Neural cell (in vitro differentiated cells): ENCODE results near the gene IPO8. TPM values are rescaled to one million over a fixed set of nuclear protein-coding genes. Genes with fewer than 3 reads are reported as not detected.

ENCODE experiments used
- H2AFZ ChIP-seq: fragments of 200-600, 300-800 bp; sonication (generic), shearing (Covaris generic); 2 replicates; pipeline ENCODE4 v1.6.0; 2014; ENCODE audit warnings: low read depth, mild to moderate bottlenecking, antibody characterized with exemption, low read length, moderate library complexity
- H3F3A ChIP-seq: fragments of 200-600 bp; shearing (Covaris generic); 2 replicates; pipeline ENCODE4 v1.6.1; 2016; ENCODE audit warnings: mild to moderate bottlenecking, moderate library complexity, mixed read lengths, antibody characterized with exemption, low read length; ENCODE audit not compliant: insufficient read depth, poor library complexity, severe bottlenecking
- H3K27ac ChIP-seq: fragments of 200-600, 300-800 bp; sonication (generic), shearing (Covaris generic); 2 replicates; pipeline ENCODE4 v1.5.1; 2014; ENCODE audit warnings: mild to moderate bottlenecking, low read length, moderate library complexity
- H3K27me3 ChIP-seq: fragments of 300-800, 200-600 bp; sonication (generic), shearing (Covaris generic); 2 replicates; pipeline ENCODE4 v1.6.0; 2014; ENCODE audit warnings: mild to moderate bottlenecking, low read depth, low read length, moderate library complexity; ENCODE audit not compliant: insufficient read depth
- H3K36me3 ChIP-seq: fragments of 300-800, 200-600 bp; sonication (generic), shearing (Covaris generic); 2 replicates; pipeline ENCODE4 v1.5.1; 2014; ENCODE audit warnings: mild to moderate bottlenecking, antibody characterized with exemption, low read length, moderate library complexity; ENCODE audit not compliant: insufficient read depth
- H3K4me2 ChIP-seq: fragments of 300-800, 200-600 bp; sonication (generic), shearing (Covaris generic); 2 replicates; pipeline ENCODE4 v1.6.0; 2014; ENCODE audit warnings: mild to moderate bottlenecking, low read length
- H3K4me3 ChIP-seq: fragments of 300-800, 200-600 bp; sonication (generic), shearing (Covaris generic); 2 replicates; pipeline ENCODE4 v1.5.1; 2014; ENCODE audit warnings: mild to moderate bottlenecking, low read length, moderate library complexity
- H3K79me2 ChIP-seq: fragments of 200-600 bp; shearing (Covaris generic); replicated peaks from 2 replicates; pipeline ENCODE4 v1.6.0; 2014; ENCODE audit warnings: mild to moderate bottlenecking, low read length, moderate library complexity; ENCODE audit not compliant: insufficient read depth
- H3K9ac ChIP-seq: fragments of 300-800, 200-600 bp; sonication (generic), shearing (Covaris generic); 2 replicates; pipeline ENCODE4 v1.6.1; 2016; ENCODE audit warnings: mild to moderate bottlenecking, low read length, mixed read lengths
- H3K9me2 ChIP-seq: fragments of 200-600 bp; shearing (Covaris generic); 2 replicates; pipeline ENCODE4 v1.6.1; 2016; ENCODE audit warnings: mild to moderate bottlenecking, low read length, mixed read lengths; ENCODE audit not compliant: insufficient read depth
- H3K9me3 ChIP-seq: fragments of 200-600, 300-800 bp; sonication (generic), shearing (Covaris generic); 2 replicates; pipeline ENCODE4 v1.6.1; 2016; ENCODE audit warnings: mild to moderate bottlenecking, mixed run types, low read length, moderate library complexity, mixed read lengths
- H4K20me1 ChIP-seq: fragments of 200-600 bp; shearing (Covaris generic); 2 replicates; pipeline ENCODE4 v1.6.1; 2016; ENCODE audit warnings: mild to moderate bottlenecking, mixed run types; ENCODE audit not compliant: insufficient read depth
- CTCF ChIP-seq: fragments of 450-650 bp; IDR thresholded peaks from 2 replicates; pipeline ENCODE4 v1.5.1; 2014; ENCODE audit warnings: antibody characterized with exemption, mild to moderate bottlenecking, moderate library complexity; ENCODE audit not compliant: poor library complexity, severe bottlenecking
- EP300 ChIP-seq: fragments of 450-650 bp; conservative IDR thresholded peaks from 2 replicates; pipeline ENCODE4 v1.6.1; 2014; ENCODE audit warnings: antibody characterized with exemption, mild to moderate bottlenecking, moderate library complexity; ENCODE audit not compliant: poor library complexity, severe bottlenecking
- EZH2 ChIP-seq: fragments of 200-600, 300-800 bp; shearing (Covaris generic), sonication (generic); IDR thresholded peaks from 2 replicates; pipeline ENCODE4 v1.6.1; 2014; ENCODE audit warnings: antibody characterized with exemption, low read length, borderline replicate concordance, mild to moderate bottlenecking; ENCODE audit not compliant: insufficient read depth, poor library complexity, severe bottlenecking
- MXI1 ChIP-seq: fragments of 450-650 bp; conservative IDR thresholded peaks from 2 replicates; pipeline ENCODE4 v1.6.1; 2014; ENCODE audit warnings: antibody characterized with exemption, mild to moderate bottlenecking; ENCODE audit not compliant: poor library complexity, severe bottlenecking
- POLR2AphosphoS5 ChIP-seq: IDR thresholded peaks from 2 replicates; pipeline ENCODE4 v1.6.1; 2012
- RAD21 ChIP-seq: fragments of 450-650 bp; conservative IDR thresholded peaks from 2 replicates; pipeline ENCODE4 v1.6.1; 2014; ENCODE audit warnings: antibody characterized with exemption, mild to moderate bottlenecking, moderate library complexity
- REST ChIP-seq: IDR thresholded peaks from 2 replicates; pipeline ENCODE4 v1.6.1; 2012; ENCODE audit warnings: borderline replicate concordance
- SMC3 ChIP-seq: fragments of 450-650 bp; conservative IDR thresholded peaks from 2 replicates; pipeline ENCODE4 v1.6.1; 2014; ENCODE audit warnings: antibody characterized with exemption, mild to moderate bottlenecking, moderate library complexity; ENCODE audit not compliant: poor library complexity
- TAF1 ChIP-seq: IDR thresholded peaks from 2 replicates; pipeline ENCODE4 v1.6.1; 2012; ENCODE audit warnings: low read depth
- polyA plus RNA-seq: library from polyadenylated mRNA; depleted of rRNA; stranded (reverse); fragments of >200 nt; gene quantifications from 2 replicates; pipeline ENCODE4 v1.2.3, GENCODE V29; 2014

Gene IPO8
- polyA plus RNA-seq, 1 donor from 2014 or later = 18.8 TPM

- H3K4me3 ChIP-seq = no peak overlapping the region
- no peak overlapping the region for H3K9ac ChIP-seq
- H4K20me1 ChIP-seq = no peaks in the 10 kb centered on the region
- no peaks in the 10 kb centered on the region for H3K36me3 ChIP-seq
- TF ChIP-seq CTCF = no peak
- TF ChIP-seq POLR2AphosphoS5 = no peak
- no peak for TF ChIP-seq EP300
- TF ChIP-seq EZH2 = no peak
- no peak for TF ChIP-seq REST
- TF ChIP-seq TAF1 = no peak
- TF ChIP-seq RAD21 = no peak
- H3K4me2 ChIP-seq = no peak overlapping the region
- H3K27ac ChIP-seq = no peak overlapping the region
- H3K79me2 ChIP-seq = no peaks in the 10 kb centered on the region
- H2AFZ ChIP-seq = no peak overlapping the region
- H3F3A ChIP-seq = no peaks in the 10 kb centered on the region
- H3K9me2 ChIP-seq = no peaks in the 10 kb centered on the region
- no peaks in the 10 kb centered on the region for H3K27me3 ChIP-seq
- H3K9me3 ChIP-seq = no peaks in the 10 kb centered on the region
Measured at GRCh38 chr12:30646821-30647220, 48.8 kb downstream of the IPO8 start.

- Histone ChIP-seq H3K79me2 (no peaks in the 10 kb centered on the region), H3K27me3 (no peaks in the 10 kb centered on the region), H3K36me3 (no peaks in the 10 kb centered on the region), H3K4me2 (no peak overlapping the region), H3K9me2 (no peaks in the 10 kb centered on the region), H3F3A (no peaks in the 10 kb centered on the region), H3K9me3 (no peaks in the 10 kb centered on the region), H4K20me1 (no peaks in the 10 kb centered on the region), H2AFZ (no peak overlapping the region), H3K9ac (no peak overlapping the region), H3K27ac (no peak overlapping the region), H3K4me3 (no peak overlapping the region)
- no peak for TF ChIP-seq POLR2AphosphoS5
- no peak for TF ChIP-seq REST
- TF ChIP-seq MXI1 = no peak
- TF ChIP-seq CTCF = no peak
- no peak for TF ChIP-seq SMC3
- no peak for TF ChIP-seq RAD21
- TF ChIP-seq TAF1 = no peak
- no peak for TF ChIP-seq EP300
- no peak for TF ChIP-seq EZH2
Measured at GRCh38 chr12:30643366-30643765, 52.3 kb downstream of the IPO8 start.
